Body of pancreas (tissue), 4 donors: ENCODE measurements around the gene PPP1R26. TPM values are rescaled to one million over a fixed set of nuclear protein-coding genes. Genes with fewer than 3 reads are reported as not detected.
"Not testable (repeated sequence)": the region's sequence is repeated elsewhere in the genome, so short reads cannot be mapped to it uniquely, and the experiment has no call there.

ENCODE experiments used
- ATAC-seq: fragments of 150-250 bp; one replicate; pipeline ENCODE4 v1.9.1; 2016
- DNase-seq, 4 donors: peaks; one replicate each; pipeline ENCODE4 v3.0.0-alpha.2; 2019
- H3K27ac ChIP-seq, 4 donors: fragments of 200-600 bp; sonication (generic); 1 replicate in 3 of 4; 2 replicates in 1 of 4; pipeline versions ENCODE4 v1.5.1 to v1.6.1; 2016 to 2019; ENCODE audit warnings: mild to moderate bottlenecking in 1 of 4, mixed read lengths in 1 of 4, moderate library complexity in 1 of 4
- H3K27me3 ChIP-seq, 2 donors: fragments of 200-600 bp; sonication (generic); one replicate each; pipeline ENCODE4 v1.6.0; 2016; ENCODE audit warnings: mild to moderate bottlenecking in 1 of 2
- H3K36me3 ChIP-seq, 2 donors: fragments of 200-600 bp; sonication (generic); replicated peaks in 1 of 2; 2 replicates each; pipeline ENCODE4 v1.5.1; 2016; ENCODE audit warnings: low read depth in 2 of 2; ENCODE audit not compliant: insufficient read depth in 1 of 2
- H3K4me1 ChIP-seq: fragments of 200-600 bp; sonication (generic); one replicate; pipeline ENCODE4 v1.6.0; 2016
- H3K4me3 ChIP-seq, 2 donors: fragments of 200-600 bp; sonication (generic); 1 replicate in 1 of 2; 2 replicates in 1 of 2; pipeline ENCODE4 v1.5.1; 2016 to 2019
- H3K9me3 ChIP-seq, 3 donors: fragments of 200-600 bp; sonication (generic); 1 replicate in 2 of 3; 2 replicates in 1 of 3; pipeline ENCODE4 v1.5.1; 2016
- CTCF ChIP-seq, 7 experiments: fragments of 450-650 bp in 4 of 7; fragments of 200-600 bp in 3 of 7; sonication (generic) in 3 of 7; IDR thresholded peaks; one replicate each; pipeline ENCODE4 v1.5.1; 2016 to 2019; ENCODE audit warnings: antibody characterized with exemption in 7 of 7
- POLR2A ChIP-seq, 3 donors: fragments of 450-650 bp; IDR thresholded peaks; one replicate each; pipeline ENCODE4 v1.6.1; 2016; ENCODE audit warnings: antibody characterized with exemption in 3 of 3, mild to moderate bottlenecking in 2 of 3
- WGBS, 2 donors: methylation state at CpG; one replicate each; pipeline ENCODE4 v1.1.5; 2017; 5-methylcytosine and 5-hydroxymethylcytosine counted together
- intact Hi-C: fragments of 100-400 bp; cut with DNase I; formaldehyde crosslinking; loops from one replicate; pipeline ENCODE4 v1.15.1; 2023
- total RNA-seq, 2 donors: library from RNA; depleted of rRNA; stranded (reverse); fragments of >200 nt; gene quantifications; one replicate each; pipeline ENCODE4 v1.1.0, GENCODE V29; 2016

PPP1R26 gene
- total RNA-seq = 10 to 100 TPM; 17.8 to 17.9 TPM

- no peak for TF ChIP-seq CTCF (IDR thresholded peaks at IDR 0.05)
- TF ChIP-seq POLR2A (IDR thresholded peaks at IDR 0.05) = no peak
- Histone ChIP-seq H3K4me3 (peak within 1 kb of the TSS; percentile 78 to 85), H3K27me3 (no peaks in the 10 kb centered on the region), H3K9me3 (no peaks in the 10 kb centered on the region), H3K4me1 (peaks cover 34% of the 10 kb centered on the region), H3K27ac (peak within 1 kb of the TSS; percentile 88 to 96 (median 94)), H3K36me3 (peaks cover 0 to 6% of the 10 kb centered on the region in 2 donors)
- intact Hi-C loops = no loop called here
- WGBS, 2 donors = no CpG with 5 or more reads among the region's 103 CpGs
- DNase-seq (peak; percentile 49 to 64 (median 57)), ATAC-seq (peak; percentile 63)
Measured at GRCh38 chr9:135479469-135480052, at the start of gene PPP1R26. Gene PPP1R26 (plus strand): TSS chr9:135479782. CDS start chr9:135484511, 4,729 bp downstream.

GRCh38 chr9:135437259-135437658 lies 42.3 kb upstream of the PPP1R26 start:
- TF ChIP-seq CTCF (IDR thresholded peaks at IDR 0.05) (no peak), POLR2A (IDR thresholded peaks at IDR 0.05) (no peak)

GRCh38 chr9:135437696-135438095 lies 41.9 kb upstream of the PPP1R26 start:
- ATAC-seq, intact Hi-C loops, H3K27me3 ChIP-seq, H3K9me3 ChIP-seq, H3K27ac ChIP-seq, H3K4me3 ChIP-seq, H3K36me3 ChIP-seq, DNase-seq: not testable (repeated sequence)
- 87 to 88% methylated on average over 8 to 9 of the region's 11 CpGs for WGBS, 2 donors
- H3K4me1 ChIP-seq = peaks cover 22% of the 10 kb centered on the region

More at GRCh38 chr9:135437259-135437658, 42.3 kb upstream of the PPP1R26 start:
- H3K9me3 ChIP-seq = no peaks in the 10 kb centered on the region
- H3K27me3 ChIP-seq = no peaks in the 10 kb centered on the region
- no peak overlapping the region for H3K4me3 ChIP-seq
- H3K4me1 ChIP-seq = peaks cover 22% of the 10 kb centered on the region
- no peak for DNase-seq
- no peaks in the 10 kb centered on the region for H3K36me3 ChIP-seq
- intact Hi-C loops = no loop called here
- WGBS, 2 donors = 87 to 95% methylated on average over 4 of the region's 4 CpGs
- no peak for ATAC-seq
- H3K27ac ChIP-seq = no peak overlapping the region

- WGBS, 2 donors = 22% methylated on average over 12 to 14 of the region's 14 CpGs
- not testable (repeated sequence) for H3K27me3 ChIP-seq
Measured at GRCh38 chr9:135438581-135439232, 40.9 kb upstream of the PPP1R26 start.

GRCh38 chr9:135439514-135439913 lies 40.1 kb upstream of the PPP1R26 start:
- DNase-seq, intact Hi-C loops, ATAC-seq, H3K4me3 ChIP-seq, H3K27ac ChIP-seq, H3K9me3 ChIP-seq, H3K36me3 ChIP-seq, H3K27me3 ChIP-seq: not testable (repeated sequence)
- peaks cover 22% of the 10 kb centered on the region for H3K4me1 ChIP-seq
- WGBS, 2 donors = 73 to 77% methylated on average over 7 of the region's 7 CpGs

More at GRCh38 chr9:135438581-135439232, 40.9 kb upstream of the PPP1R26 start:
- H3K36me3 ChIP-seq, H3K27ac ChIP-seq, H3K4me3 ChIP-seq, intact Hi-C loops, ATAC-seq, H3K9me3 ChIP-seq: not testable (repeated sequence)
- peaks cover 22% of the 10 kb centered on the region for H3K4me1 ChIP-seq
- DNase-seq = peak; percentile 75 to 88 (median 80)

GRCh38 chr9:135439916-135440315 lies 39.7 kb upstream of the PPP1R26 start:
- ATAC-seq (no peak), DNase-seq (no peak)
- Histone ChIP-seq H3K4me1 (peaks cover 22% of the 10 kb centered on the region), H3K9me3 (no peaks in the 10 kb centered on the region), H3K27me3 (no peaks in the 10 kb centered on the region), H3K4me3 (no peak overlapping the region), H3K36me3 (no peaks in the 10 kb centered on the region), H3K27ac (no peak overlapping the region)
- WGBS, 2 donors = 67 to 75% methylated on average over 12 of the region's 12 CpGs
- intact Hi-C loops = no loop called here
- TF ChIP-seq CTCF (IDR thresholded peaks at IDR 0.05) (no peak), POLR2A (IDR thresholded peaks at IDR 0.05) (no peak)
